IMR-90 (cell line): Measurements from ENCODE around the gene SLC35E2B. TPM values are rescaled to one million over a fixed set of nuclear protein-coding genes. Genes with fewer than 3 reads are reported as not detected.
A peak's percentile ranks its signal among the peaks of the same experiment; 100 is the strongest.

Experiments used
- ATAC-seq: fragments of 200-7000 bp; cut with Tn5 transposase; 2 replicates; pipeline ENCODE4 v1.9.1; 2020; ENCODE audit warnings: low read depth, mild to moderate bottlenecking, moderate library complexity
- BruUV-seq: library from RNA; stranded (reverse); fragments of 400-500 nt; replicated peaks from 2 replicates; lab custom pipeline; 2021; lab: Mats Ljungman, UMichigan
- CTCF ChIA-PET: fragments of 300-600 bp; formaldehyde crosslinking; extraction: SDS; loops from one replicate; lab custom pipeline; 2021; ENCODE audit warnings: antibody characterized with exemption; lab: Yijun Ruan, JAX
- POLR2A ChIA-PET: fragments of 300-600 bp; sonication (Branson Sonifier 250); formaldehyde crosslinking; loops from one replicate; lab custom pipeline; 2022; ENCODE audit warnings: antibody characterized with exemption; ENCODE audit not compliant: unreplicated experiment; lab: Charles Lee
- DNase-seq: peaks from one replicate; pipeline ENCODE4 v3.0.0; 2013
- H2AFZ ChIP-seq: replicated peaks from 2 replicates; pipeline ENCODE3; 2013; ENCODE audit warnings: low read length, mild to moderate bottlenecking; ENCODE audit not compliant: poor library complexity
- H2AK5ac ChIP-seq: 2 replicates; pipeline ENCODE4 v1.6.1; 2013; ENCODE audit warnings: low read depth, low read length, inconsistent platforms
- H2AK9ac ChIP-seq: replicated peaks from 2 replicates; pipeline ENCODE3; 2013; ENCODE audit warnings: mild to moderate bottlenecking, low read depth, low read length, moderate library complexity; ENCODE audit not compliant: poor library complexity
- H2BK120ac ChIP-seq: 2 replicates; pipeline ENCODE4 v1.6.1; 2013; ENCODE audit warnings: low read depth, low read length, inconsistent platforms
- H2BK15ac ChIP-seq: 3 replicates; pipeline ENCODE4 v1.6.1; 2013; ENCODE audit warnings: low read depth, low read length, inconsistent platforms
- H2BK20ac ChIP-seq: 2 replicates; pipeline ENCODE4 v1.6.1; 2013; ENCODE audit warnings: low read depth, mild to moderate bottlenecking, inconsistent platforms, low read length, moderate library complexity
- H2BK5ac ChIP-seq: 2 replicates; pipeline ENCODE4 v1.6.1; 2013; ENCODE audit warnings: mild to moderate bottlenecking, low read depth, low read length, inconsistent platforms; ENCODE audit not compliant: poor library complexity, severe bottlenecking
- H3K14ac ChIP-seq: replicated peaks from 2 replicates; pipeline ENCODE4 v1.6.1; 2013; ENCODE audit warnings: low read depth, low read length, inconsistent platforms
- H3K18ac ChIP-seq: 2 replicates; pipeline ENCODE4 v1.6.1; 2013; ENCODE audit warnings: low read depth, low read length, control low read depth
- H3K23ac ChIP-seq: 2 replicates; pipeline ENCODE4 v1.6.1; 2013; ENCODE audit warnings: low read depth, low read length, inconsistent platforms
- H3K27ac ChIP-seq: 2 replicates; pipeline ENCODE4 v1.5.1; 2013; ENCODE audit warnings: mild to moderate bottlenecking, control low read depth, low read length; ENCODE audit not compliant: insufficient read depth
- H3K27me3 ChIP-seq: 2 replicates; pipeline ENCODE4 v1.6.1; 2013; ENCODE audit warnings: low read length; ENCODE audit not compliant: control insufficient read depth, insufficient read depth
- H3K36me3 ChIP-seq: 2 replicates; pipeline ENCODE4 v1.6.1; 2013; ENCODE audit warnings: low read length, mixed read lengths; ENCODE audit not compliant: control insufficient read depth, insufficient read depth
- H3K4ac ChIP-seq: 2 replicates; pipeline ENCODE4 v1.6.1; 2013; ENCODE audit warnings: low read depth, low read length, inconsistent platforms
- H3K4me1 ChIP-seq: 2 replicates; pipeline ENCODE4 v1.6.1; 2013; ENCODE audit warnings: low read length, mixed read lengths; ENCODE audit not compliant: control insufficient read depth, insufficient read depth
- H3K4me2 ChIP-seq: 2 replicates; pipeline ENCODE4 v1.6.1; 2013; ENCODE audit warnings: low read depth, mild to moderate bottlenecking, control low read depth, low read length, moderate library complexity
- H3K4me3 ChIP-seq: 2 replicates; pipeline ENCODE4 v1.5.1; 2013; ENCODE audit warnings: low read depth, mild to moderate bottlenecking, control low read depth, low read length, moderate library complexity; ENCODE audit not compliant: insufficient read depth
- H3K56ac ChIP-seq: 2 replicates; pipeline ENCODE4 v1.6.1; 2013; ENCODE audit warnings: low read length, inconsistent platforms; ENCODE audit not compliant: insufficient read depth; ENCODE audit errors: extremely low read depth
- H3K79me1 ChIP-seq, 2 experiments: 2 replicates each; pipeline ENCODE4 v1.6.1; 2013; ENCODE audit warnings: low read length in 2 of 2, inconsistent platforms in 1 of 2, low read depth in 1 of 2
- H3K9ac ChIP-seq: 2 replicates; pipeline ENCODE4 v1.6.1; 2013; ENCODE audit warnings: low read depth, low read length, control low read depth
- H3K9me1 ChIP-seq: 2 replicates; pipeline ENCODE4 v1.6.1; 2013; ENCODE audit warnings: low read length, inconsistent platforms; ENCODE audit not compliant: insufficient read depth
- H3K9me3 ChIP-seq: 2 replicates; pipeline ENCODE4 v1.6.1; 2013; ENCODE audit warnings: low read length; ENCODE audit not compliant: control insufficient read depth, insufficient read depth
- H4K20me1 ChIP-seq: 2 replicates; pipeline ENCODE4 v1.6.1; 2013; ENCODE audit warnings: low read length, inconsistent platforms; ENCODE audit not compliant: insufficient read depth
- H4K5ac ChIP-seq: 2 replicates; pipeline ENCODE4 v1.6.1; 2013; ENCODE audit warnings: mild to moderate bottlenecking, low read depth, low read length, control low read depth
- H4K8ac ChIP-seq, 2 experiments: 2 replicates each; pipeline ENCODE4 v1.6.1; 2013; ENCODE audit warnings: low read depth in 2 of 2, low read length in 2 of 2, control low read depth in 1 of 2, inconsistent platforms in 1 of 2
- H4K91ac ChIP-seq: 2 replicates; pipeline ENCODE4 v1.6.1; 2013; ENCODE audit warnings: low read depth, low read length, inconsistent platforms; ENCODE audit not compliant: insufficient read depth
- BHLHE40 ChIP-seq: fragments of 150-350 bp; IDR thresholded peaks from 2 replicates; pipeline ENCODE4 v1.6.1; 2016; ENCODE audit warnings: mild to moderate bottlenecking, low read depth, low read length
- CEBPB ChIP-seq: IDR thresholded peaks from 2 replicates; pipeline ENCODE4 v1.6.1; 2012; ENCODE audit warnings: low read depth, low read length, improper control_type of control experiment
- CHD1 ChIP-seq: IDR thresholded peaks from 2 replicates; pipeline ENCODE4 v1.6.1; 2012; ENCODE audit warnings: low read depth, low read length, improper control_type of control experiment
- FOS ChIP-seq: fragments of 150-350 bp; IDR thresholded peaks from 2 replicates; pipeline ENCODE4 v1.6.1; 2016; ENCODE audit warnings: low read depth, low read length
- MAFK ChIP-seq: IDR thresholded peaks from 2 replicates; pipeline ENCODE4 v1.6.1; 2012; ENCODE audit warnings: low read depth, low read length, improper control_type of control experiment
- MAZ ChIP-seq: IDR thresholded peaks from 2 replicates; pipeline ENCODE4 v1.6.1; 2012; ENCODE audit warnings: low read depth, mild to moderate bottlenecking, low read length, improper control_type of control experiment, moderate library complexity, borderline replicate concordance
- MXI1 ChIP-seq: IDR thresholded peaks from 2 replicates; pipeline ENCODE4 v1.6.1; 2012; ENCODE audit warnings: low read depth, mild to moderate bottlenecking, low read length, moderate library complexity, borderline replicate concordance
- NFE2L2 ChIP-seq: fragments of 150-350 bp; IDR thresholded peaks from 2 replicates; pipeline ENCODE4 v1.6.1; 2016; ENCODE audit warnings: low read depth, mild to moderate bottlenecking, low read length
- POLR2A ChIP-seq: IDR thresholded peaks from 2 replicates; pipeline ENCODE4 v1.6.1; 2012; ENCODE audit warnings: mild to moderate bottlenecking, low read depth, low read length
- RAD21 ChIP-seq: IDR thresholded peaks from 2 replicates; pipeline ENCODE4 v1.6.1; 2012; ENCODE audit warnings: low read length, improper control_type of control experiment
- RCOR1 ChIP-seq: IDR thresholded peaks from 2 replicates; pipeline ENCODE4 v1.6.1; 2012; ENCODE audit warnings: mild to moderate bottlenecking, low read length, improper control_type of control experiment; ENCODE audit not compliant: insufficient replicate concordance
- RFX5 ChIP-seq: IDR thresholded peaks from 2 replicates; pipeline ENCODE4 v1.8.0; 2012; ENCODE audit warnings: low read depth, mild to moderate bottlenecking, low read length, moderate library complexity
- SMC3 ChIP-seq: fragments of 150-350 bp; IDR thresholded peaks from 2 replicates; pipeline ENCODE4 v1.6.1; 2016; ENCODE audit warnings: low read depth, mild to moderate bottlenecking, antibody characterized with exemption, low read length, moderate library complexity
- WGBS, 2 experiments: methylation state at CpG; one replicate each; pipeline versions ENCODE4 v1.1.5 to v1.1.7; 2013; ENCODE audit warnings: missing lambda C conversion rate in 2 of 2; ENCODE audit not compliant: insufficient read length in 1 of 2; ENCODE audit errors: extremely low coverage in 2 of 2; 5-methylcytosine and 5-hydroxymethylcytosine counted together
- dilution Hi-C: fragments of 300-500 bp; cut with HindIII; formaldehyde crosslinking; loops from one replicate; pipeline ENCODE4 v1.14.3; 2018; ENCODE audit warnings: low sequenced_read_pairs; ENCODE audit not compliant: unreplicated experiment
- in situ Hi-C: fragments of 300-500 bp; cut with MboI; formaldehyde crosslinking; loops from 3 replicates; pipeline ENCODE4 v1.14.3; 2019; ENCODE audit warnings: low sequenced_read_pairs, inconsistent platforms, mixed read lengths
- intact Hi-C: fragments of 100-400 bp; cut with micrococcal nuclease; formaldehyde crosslinking; loops from 2 replicates; pipeline ENCODE4 v1.10.0; 2022
- polyA plus RNA-seq, 3 experiments: library from polyadenylated mRNA; depleted of rRNA; stranded (reverse); fragments of >200 nt; gene quantifications; 2 replicates each; pipeline ENCODE4 v1.2.3, GENCODE V29; 2012; ENCODE audit warnings: low replicate concordance in 1 of 3
- total RNA-seq: library from RNA; depleted of rRNA; stranded (reverse); fragments of >200 nt; gene quantifications from 2 replicates; pipeline ENCODE4 v1.2.3, GENCODE V29; 2012
- TF ChIP-seq, protein P1 (sequence below): conservative IDR thresholded peaks from 2 replicates; pipeline ENCODE4 v1.5.1; 2012; ENCODE audit warnings: mild to moderate bottlenecking, low read depth, low read length, improper control_type of control experiment
- TF ChIP-seq, protein P2 (sequence below): fragments of 150-350 bp; IDR thresholded peaks from 2 replicates; pipeline ENCODE4 v1.6.1; 2016; ENCODE audit warnings: low read depth, mild to moderate bottlenecking, low read length, moderate library complexity, borderline replicate concordance
- TF ChIP-seq, protein P3 (sequence below): fragments of 150-350 bp; IDR thresholded peaks from 2 replicates; pipeline ENCODE4 v1.6.1; 2017; ENCODE audit warnings: mild to moderate bottlenecking, antibody characterized with exemption, low read length, low read depth

The SLC35E2B gene
- total and polyA plus RNA-seq, 2 of the 4 experiments (the other 2 are of a cell fraction) = 14.9 to 30.2 TPM

DNA sequence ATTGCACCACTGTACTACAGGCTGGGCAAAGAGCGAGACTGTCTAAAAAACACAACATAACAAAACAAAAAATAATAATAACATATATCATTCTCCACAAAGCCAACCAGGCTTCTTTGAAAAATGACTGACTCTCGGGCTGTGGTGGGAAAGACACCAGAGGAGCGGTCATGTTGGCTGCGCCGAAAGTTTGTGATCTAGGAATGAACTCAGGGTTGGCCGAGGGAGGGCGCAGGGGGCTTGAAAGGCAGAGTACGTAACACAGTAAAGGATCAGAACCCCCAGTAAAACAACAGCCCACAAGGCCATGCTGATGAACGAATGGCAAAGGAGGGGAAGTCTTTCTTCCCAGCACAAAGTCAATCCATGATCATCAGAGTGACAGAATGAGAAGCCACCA is 4.7 kb downstream of the SLC35E2B start:
- H3K79me1 ChIP-seq = peaks cover 20 to 39% of the 10 kb centered on the region in 2 experiments
- no peak overlapping the region; the same call in 1 of the 2 replicates for H4K91ac ChIP-seq
- WGBS, 2 experiments = 80% methylated on average over 1 of the region's 9 CpGs; no CpG with 5 or more reads in 1 of the 2 experiments
- DNase-seq (no peak), ATAC-seq (no peak)
- H2BK15ac ChIP-seq = 0 out of 3 replicates have a peak overlapping the region, but pooled peaks have one; percentile 68
- no peak overlapping the region for H2BK120ac ChIP-seq
- no peak overlapping the region for H2BK5ac ChIP-seq
- dilution Hi-C loops = no loop called here
- H3K9me1 ChIP-seq = peaks cover 16% of the 10 kb centered on the region
- TF ChIP-seq, protein P1, sequence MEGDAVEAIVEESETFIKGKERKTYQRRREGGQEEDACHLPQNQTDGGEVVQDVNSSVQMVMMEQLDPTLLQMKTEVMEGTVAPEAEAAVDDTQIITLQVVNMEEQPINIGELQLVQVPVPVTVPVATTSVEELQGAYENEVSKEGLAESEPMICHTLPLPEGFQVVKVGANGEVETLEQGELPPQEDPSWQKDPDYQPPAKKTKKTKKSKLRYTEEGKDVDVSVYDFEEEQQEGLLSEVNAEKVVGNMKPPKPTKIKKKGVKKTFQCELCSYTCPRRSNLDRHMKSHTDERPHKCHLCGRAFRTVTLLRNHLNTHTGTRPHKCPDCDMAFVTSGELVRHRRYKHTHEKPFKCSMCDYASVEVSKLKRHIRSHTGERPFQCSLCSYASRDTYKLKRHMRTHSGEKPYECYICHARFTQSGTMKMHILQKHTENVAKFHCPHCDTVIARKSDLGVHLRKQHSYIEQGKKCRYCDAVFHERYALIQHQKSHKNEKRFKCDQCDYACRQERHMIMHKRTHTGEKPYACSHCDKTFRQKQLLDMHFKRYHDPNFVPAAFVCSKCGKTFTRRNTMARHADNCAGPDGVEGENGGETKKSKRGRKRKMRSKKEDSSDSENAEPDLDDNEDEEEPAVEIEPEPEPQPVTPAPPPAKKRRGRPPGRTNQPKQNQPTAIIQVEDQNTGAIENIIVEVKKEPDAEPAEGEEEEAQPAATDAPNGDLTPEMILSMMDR = no peak
- TF ChIP-seq, protein P2, sequence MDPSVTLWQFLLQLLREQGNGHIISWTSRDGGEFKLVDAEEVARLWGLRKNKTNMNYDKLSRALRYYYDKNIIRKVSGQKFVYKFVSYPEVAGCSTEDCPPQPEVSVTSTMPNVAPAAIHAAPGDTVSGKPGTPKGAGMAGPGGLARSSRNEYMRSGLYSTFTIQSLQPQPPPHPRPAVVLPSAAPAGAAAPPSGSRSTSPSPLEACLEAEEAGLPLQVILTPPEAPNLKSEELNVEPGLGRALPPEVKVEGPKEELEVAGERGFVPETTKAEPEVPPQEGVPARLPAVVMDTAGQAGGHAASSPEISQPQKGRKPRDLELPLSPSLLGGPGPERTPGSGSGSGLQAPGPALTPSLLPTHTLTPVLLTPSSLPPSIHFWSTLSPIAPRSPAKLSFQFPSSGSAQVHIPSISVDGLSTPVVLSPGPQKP = no peak
- TF ChIP-seq NFE2L2 (no peak), MXI1 (no peak), FOS (no peak), CEBPB (no peak), RCOR1 (no peak), MAFK (no peak), RAD21 (no peak), RFX5 (no peak), BHLHE40 (no peak), SMC3 (no peak), POLR2A (no peak), MAZ (no peak), CHD1 (no peak)
- TF ChIP-seq, protein P3, sequence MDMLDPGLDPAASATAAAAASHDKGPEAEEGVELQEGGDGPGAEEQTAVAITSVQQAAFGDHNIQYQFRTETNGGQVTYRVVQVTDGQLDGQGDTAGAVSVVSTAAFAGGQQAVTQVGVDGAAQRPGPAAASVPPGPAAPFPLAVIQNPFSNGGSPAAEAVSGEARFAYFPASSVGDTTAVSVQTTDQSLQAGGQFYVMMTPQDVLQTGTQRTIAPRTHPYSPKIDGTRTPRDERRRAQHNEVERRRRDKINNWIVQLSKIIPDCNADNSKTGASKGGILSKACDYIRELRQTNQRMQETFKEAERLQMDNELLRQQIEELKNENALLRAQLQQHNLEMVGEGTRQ = no peak
- H3K4ac ChIP-seq = no peak overlapping the region; the same call in 1 of the 2 replicates
- H3K4me3 ChIP-seq = no peak overlapping the region
- peaks cover 27% of the 10 kb centered on the region for H4K20me1 ChIP-seq
- no peak overlapping the region for H3K56ac ChIP-seq
- H3K9me3 ChIP-seq = no peaks in the 10 kb centered on the region
- peak overlapping the region; percentile 5; the same call in 1 of the 2 replicates for H2BK20ac ChIP-seq
- H3K14ac ChIP-seq = no peak overlapping the region
- in situ Hi-C loops = loop anchor here (5.0 kb wide), 1 partner anchor 54 kb away; no protein-coding TSS in a partner anchor
- no peak overlapping the region for H2AFZ ChIP-seq
- H3K23ac ChIP-seq = no peak overlapping the region
- H4K8ac ChIP-seq = no peak overlapping the region
- no TSS peak for BruUV-seq
- H3K36me3 ChIP-seq = peaks cover 21% of the 10 kb centered on the region
- H2AK5ac ChIP-seq = peak overlapping the region; percentile 82
- POLR2A ChIA-PET = no interaction called here
- no peak overlapping the region for H4K5ac ChIP-seq
- H2AK9ac ChIP-seq = no peak overlapping the region
- H3K4me1 ChIP-seq = peaks cover 5% of the 10 kb centered on the region
- no peak overlapping the region for H3K18ac ChIP-seq
- no peak overlapping the region for H3K9ac ChIP-seq
- CTCF ChIA-PET = no interaction called here
- no peaks in the 10 kb centered on the region for H3K27me3 ChIP-seq
- intact Hi-C loops = no loop called here
- H3K27ac ChIP-seq = peak overlapping the region; percentile 65; the same call in 1 of the 2 replicates
- no peak overlapping the region for H3K4me2 ChIP-seq
